Measurements from ENCODE around the gene SETBP1. TPM values are rescaled to one million over a fixed set of nuclear protein-coding genes. Genes with fewer than 3 reads are reported as not detected.

SETBP1 gene
- total and polyA plus RNA-seq, 3 experiments from 2014 or later = 0.22 to 14.1 (median 13.9) TPM

GRCh38 chr18:44950685-44951195 is 270.1 kb downstream of the SETBP1 start:
- no peaks in the 10 kb centered on the region for H3K27me3 ChIP-seq (ENCODE audit: insufficient read depth, low read length, poor library complexity, severe bottlenecking)
- DNase-seq = no peak
- ChIA-PET CTCF (no interaction called here), POLR2A (no interaction called here)
- Mint-ChIP-seq H3K4me3 (no peak overlapping the region), H3K9me3 (no peaks in the 10 kb centered on the region), H3K27me3 (no peaks in the 10 kb centered on the region), H3K36me3 (no peaks in the 10 kb centered on the region), H3K4me1 (no peaks in the 10 kb centered on the region), H3K27ac (no peak overlapping the region)
- H3K27ac ChIP-seq (ENCODE audit: low read depth, low read length) = no peak overlapping the region
- H3K9me3 ChIP-seq (ENCODE audit: low read length) = no peaks in the 10 kb centered on the region
- H3K4me1 ChIP-seq (ENCODE audit: insufficient read depth, low read length) = no peaks in the 10 kb centered on the region
- H3K4me3 ChIP-seq (ENCODE audit: low read length) = no peak overlapping the region
- no peaks in the 10 kb centered on the region for H3K36me3 ChIP-seq (ENCODE audit: insufficient read depth, low read length)

- no peaks in the 10 kb centered on the region for H3K36me3 Mint-ChIP-seq
- H3K4me1 ChIP-seq (ENCODE audit: insufficient read depth, low read length) = no peaks in the 10 kb centered on the region
- ChIA-PET CTCF (no interaction called here), POLR2A (no interaction called here)
- H3K27ac ChIP-seq (ENCODE audit: low read depth, low read length) = no peak overlapping the region
- H3K36me3 ChIP-seq (ENCODE audit: insufficient read depth, low read length) = no peaks in the 10 kb centered on the region
- H3K4me3 Mint-ChIP-seq = no peak overlapping the region
- no peak for DNase-seq
- no peak overlapping the region for H3K4me3 ChIP-seq (ENCODE audit: low read length)
- H3K27me3 Mint-ChIP-seq = no peaks in the 10 kb centered on the region
- H3K4me1 Mint-ChIP-seq = no peaks in the 10 kb centered on the region
- H3K27ac Mint-ChIP-seq = no peak overlapping the region
- H3K27me3 ChIP-seq (ENCODE audit: insufficient read depth, low read length, poor library complexity, severe bottlenecking) = no peaks in the 10 kb centered on the region
- H3K9me3 ChIP-seq (ENCODE audit: low read length) = no peaks in the 10 kb centered on the region
- H3K9me3 Mint-ChIP-seq = no peaks in the 10 kb centered on the region
These were observed 271.1 kb downstream of the SETBP1 start for GRCh38 chr18:44951748-44952147.

GRCh38 chr18:44954257-44954656 is 273.6 kb downstream of the SETBP1 start:
- Mint-ChIP-seq H3K4me3 (no peak overlapping the region), H3K36me3 (no peaks in the 10 kb centered on the region), H3K9me3 (no peaks in the 10 kb centered on the region), H3K4me1 (no peaks in the 10 kb centered on the region), H3K27ac (no peak overlapping the region), H3K27me3 (no peaks in the 10 kb centered on the region)
- H3K4me1 ChIP-seq (ENCODE audit: insufficient read depth, low read length) = no peaks in the 10 kb centered on the region
- H3K36me3 ChIP-seq (ENCODE audit: insufficient read depth, low read length) = no peaks in the 10 kb centered on the region
- ChIA-PET POLR2A (no interaction called here), CTCF (no interaction called here)
- DNase-seq = no peak
- no peaks in the 10 kb centered on the region for H3K9me3 ChIP-seq (ENCODE audit: low read length)
- H3K27ac ChIP-seq (ENCODE audit: low read depth, low read length) = no peak overlapping the region
- no peaks in the 10 kb centered on the region for H3K27me3 ChIP-seq (ENCODE audit: insufficient read depth, low read length, poor library complexity, severe bottlenecking)
- no peak overlapping the region for H3K4me3 ChIP-seq (ENCODE audit: low read length)

- Mint-ChIP-seq H3K27me3 (peaks cover 0 to 1% of the 10 kb centered on the region in 2 donors), H3K4me3 (no peak overlapping the region), H3K4me1 (no peaks in the 10 kb centered on the region), H3K36me3 (peaks cover 0 to 2% (median 0%) of the 10 kb centered on the region in 3 donors), H3K9me3 (no peaks in the 10 kb centered on the region), H3K27ac (no peak overlapping the region)
- H3K4me3 ChIP-seq (ENCODE audit: low read length) = no peak overlapping the region
- DNase-seq = no peak
- no peaks in the 10 kb centered on the region for H3K4me1 ChIP-seq (ENCODE audit: insufficient read depth, low read length)
- no peak overlapping the region for H3K27ac ChIP-seq (ENCODE audit: low read depth, low read length)
- H3K27me3 ChIP-seq (ENCODE audit: insufficient read depth, low read length, poor library complexity, severe bottlenecking) = no peaks in the 10 kb centered on the region
- no peaks in the 10 kb centered on the region for H3K36me3 ChIP-seq (ENCODE audit: insufficient read depth, low read length)
- ChIA-PET POLR2A (no interaction called here), CTCF (no interaction called here)
- no peaks in the 10 kb centered on the region for H3K9me3 ChIP-seq (ENCODE audit: low read length)
These were observed 275.1 kb downstream of the SETBP1 start for GRCh38 chr18:44955825-44956224.

- H3K4me1 Mint-ChIP-seq = no peaks in the 10 kb centered on the region
- Histone ChIP-seq H3K27ac (ENCODE audit: low read depth, low read length) (no peak overlapping the region), H3K4me3 (ENCODE audit: low read length) (no peak overlapping the region), H3K4me1 (ENCODE audit: insufficient read depth, low read length) (no peaks in the 10 kb centered on the region), H3K36me3 (ENCODE audit: insufficient read depth, low read length) (no peaks in the 10 kb centered on the region), H3K9me3 (ENCODE audit: low read length) (no peaks in the 10 kb centered on the region), H3K27me3 (ENCODE audit: insufficient read depth, low read length, poor library complexity, severe bottlenecking) (no peaks in the 10 kb centered on the region)
- H3K9me3 Mint-ChIP-seq = no peaks in the 10 kb centered on the region
- H3K4me3 Mint-ChIP-seq = no peak overlapping the region
- H3K36me3 Mint-ChIP-seq = peaks cover 0 to 2% (median 0%) of the 10 kb centered on the region in 3 donors
- H3K27me3 Mint-ChIP-seq = peaks cover 0 to 1% of the 10 kb centered on the region in 2 donors
- ChIA-PET POLR2A (no interaction called here), CTCF (no interaction called here)
- DNase-seq = no peak
- no peak overlapping the region for H3K27ac Mint-ChIP-seq
These were observed 276.3 kb downstream of the SETBP1 start for GRCh38 chr18:44957025-44957424.

GRCh38 chr18:44957461-44957860 is 276.8 kb downstream of the SETBP1 start:
- Histone ChIP-seq H3K4me1 (ENCODE audit: insufficient read depth, low read length) (no peaks in the 10 kb centered on the region), H3K27me3 (ENCODE audit: insufficient read depth, low read length, poor library complexity, severe bottlenecking) (no peaks in the 10 kb centered on the region), H3K9me3 (ENCODE audit: low read length) (no peaks in the 10 kb centered on the region), H3K27ac (ENCODE audit: low read depth, low read length) (no peak overlapping the region), H3K36me3 (ENCODE audit: insufficient read depth, low read length) (no peaks in the 10 kb centered on the region), H3K4me3 (ENCODE audit: low read length) (no peak overlapping the region)
- no peak for DNase-seq
- H3K4me1 Mint-ChIP-seq = no peaks in the 10 kb centered on the region
- H3K9me3 Mint-ChIP-seq = no peaks in the 10 kb centered on the region
- H3K27ac Mint-ChIP-seq = no peak overlapping the region
- H3K27me3 Mint-ChIP-seq = peaks cover 0 to 1% of the 10 kb centered on the region in 2 donors
- ChIA-PET CTCF (no interaction called here), POLR2A (no interaction called here)
- H3K4me3 Mint-ChIP-seq = no peak overlapping the region
- peaks cover 0 to 2% (median 0%) of the 10 kb centered on the region in 3 donors for H3K36me3 Mint-ChIP-seq

- DNase-seq = no peak
- Mint-ChIP-seq H3K36me3 (peaks cover 0 to 4% (median 0%) of the 10 kb centered on the region in 3 donors), H3K27me3 (peaks cover 0 to 1% of the 10 kb centered on the region in 2 donors), H3K4me3 (no peak overlapping the region), H3K27ac (no peak overlapping the region), H3K4me1 (no peaks in the 10 kb centered on the region), H3K9me3 (no peaks in the 10 kb centered on the region)
- no peaks in the 10 kb centered on the region for H3K27me3 ChIP-seq (ENCODE audit: insufficient read depth, low read length, poor library complexity, severe bottlenecking)
- CTCF ChIA-PET = no interaction called here
- no peak overlapping the region for H3K4me3 ChIP-seq (ENCODE audit: low read length)
- POLR2A ChIA-PET = no interaction called here
- no peaks in the 10 kb centered on the region for H3K4me1 ChIP-seq (ENCODE audit: insufficient read depth, low read length)
- H3K36me3 ChIP-seq (ENCODE audit: insufficient read depth, low read length) = no peaks in the 10 kb centered on the region
- no peak overlapping the region for H3K27ac ChIP-seq (ENCODE audit: low read depth, low read length)
- no peaks in the 10 kb centered on the region for H3K9me3 ChIP-seq (ENCODE audit: low read length)
These were observed 277.4 kb downstream of the SETBP1 start for GRCh38 chr18:44958040-44958439.

- Mint-ChIP-seq H3K27ac (no peak overlapping the region), H3K36me3 (peaks cover 0 to 4% (median 0%) of the 10 kb centered on the region in 3 donors), H3K27me3 (peaks cover 0 to 1% of the 10 kb centered on the region in 2 donors), H3K9me3 (no peaks in the 10 kb centered on the region), H3K4me1 (no peaks in the 10 kb centered on the region), H3K4me3 (no peak overlapping the region)
- DNase-seq = no peak
- no peaks in the 10 kb centered on the region for H3K9me3 ChIP-seq (ENCODE audit: low read length)
- ChIA-PET POLR2A (no interaction called here), CTCF (no interaction called here)
- H3K4me1 ChIP-seq (ENCODE audit: insufficient read depth, low read length) = no peaks in the 10 kb centered on the region
- no peak overlapping the region for H3K4me3 ChIP-seq (ENCODE audit: low read length)
- H3K27me3 ChIP-seq (ENCODE audit: insufficient read depth, low read length, poor library complexity, severe bottlenecking) = no peaks in the 10 kb centered on the region
- no peaks in the 10 kb centered on the region for H3K36me3 ChIP-seq (ENCODE audit: insufficient read depth, low read length)
- H3K27ac ChIP-seq (ENCODE audit: low read depth, low read length) = no peak overlapping the region
These were observed 277.8 kb downstream of the SETBP1 start for GRCh38 chr18:44958455-44958854.

GRCh38 chr18:44959013-44959412 is 278.3 kb downstream of the SETBP1 start:
- no peaks in the 10 kb centered on the region for H3K27me3 ChIP-seq (ENCODE audit: insufficient read depth, low read length, poor library complexity, severe bottlenecking)
- DNase-seq = no peak
- no peak overlapping the region for H3K4me3 ChIP-seq (ENCODE audit: low read length)
- H3K36me3 Mint-ChIP-seq = peaks cover 0 to 4% (median 0%) of the 10 kb centered on the region in 3 donors
- no peaks in the 10 kb centered on the region for H3K36me3 ChIP-seq (ENCODE audit: insufficient read depth, low read length)
- CTCF ChIA-PET = no interaction called here
- no peaks in the 10 kb centered on the region for H3K9me3 Mint-ChIP-seq
- no peaks in the 10 kb centered on the region for H3K4me1 ChIP-seq (ENCODE audit: insufficient read depth, low read length)
- no peak overlapping the region for H3K4me3 Mint-ChIP-seq
- H3K27ac ChIP-seq (ENCODE audit: low read depth, low read length) = no peak overlapping the region
- no peak overlapping the region for H3K27ac Mint-ChIP-seq
- peaks cover 0 to 1% of the 10 kb centered on the region in 2 donors for H3K27me3 Mint-ChIP-seq
- H3K9me3 ChIP-seq (ENCODE audit: low read length) = no peaks in the 10 kb centered on the region
- POLR2A ChIA-PET = no interaction called here
- H3K4me1 Mint-ChIP-seq = no peaks in the 10 kb centered on the region
